RCC 7860 (cell line): ENCODE data around the gene CARMIL1.
A peak's percentile ranks its signal among the peaks of the same experiment; 100 is the strongest.
"Not testable (repeated sequence)": the region's sequence is repeated elsewhere in the genome, so short reads cannot be mapped to it uniquely, and the experiment has no call there.

Experiments
- DNase-seq: peaks from one replicate; pipeline ENCODE4 v3.0.0-alpha.2; 2015; ENCODE audit warnings: low spot score
- FAIRE-seq: peaks from 2 replicates; lab custom pipeline; 2012; peaks lifted over from hg19 to GRCh38; lab: Jason Lieb, UNC

CARMIL1 gene

GRCh38 chr6:25365154-25365553 lies 86.0 kb downstream of the CARMIL1 start:
- DNase-seq (no peak), FAIRE-seq (no peak)

DNA sequence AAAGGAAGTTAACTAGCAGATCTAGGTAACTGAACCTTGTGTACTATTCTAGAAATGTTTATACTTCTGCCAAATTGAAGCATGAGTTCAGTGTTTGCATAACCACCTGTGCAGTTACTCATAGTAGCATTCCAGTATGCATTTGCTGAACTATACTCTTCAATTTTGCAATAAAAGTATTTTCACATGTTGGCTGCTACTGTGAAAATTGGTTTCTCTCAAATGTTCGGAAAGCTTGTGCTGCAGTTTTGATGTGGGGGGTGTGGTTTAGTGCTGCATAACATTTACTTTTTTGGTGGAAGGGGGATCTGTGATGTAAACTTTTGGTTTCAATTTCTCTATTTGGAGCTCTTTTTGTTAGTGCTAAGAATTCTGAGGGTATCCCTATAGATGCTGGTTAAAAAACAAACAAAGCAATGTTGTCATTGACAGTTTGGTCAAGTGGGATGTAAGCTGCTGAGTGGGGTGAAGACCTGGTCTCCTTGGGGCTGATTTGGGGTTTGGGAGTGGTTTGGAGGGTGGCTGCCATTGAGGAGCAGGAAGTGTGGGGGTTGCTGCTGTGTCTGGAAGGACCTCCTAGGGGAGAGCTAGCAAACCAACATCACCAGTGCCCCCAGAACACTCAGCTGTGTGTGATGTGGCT lies 87.8 kb downstream of the CARMIL1 start:
- DNase-seq (no peak), FAIRE-seq (no peak)

- no peak for FAIRE-seq
- no peak for DNase-seq
These were observed 89.9 kb downstream of the CARMIL1 start for GRCh38 chr6:25369036-25369432.

DNA sequence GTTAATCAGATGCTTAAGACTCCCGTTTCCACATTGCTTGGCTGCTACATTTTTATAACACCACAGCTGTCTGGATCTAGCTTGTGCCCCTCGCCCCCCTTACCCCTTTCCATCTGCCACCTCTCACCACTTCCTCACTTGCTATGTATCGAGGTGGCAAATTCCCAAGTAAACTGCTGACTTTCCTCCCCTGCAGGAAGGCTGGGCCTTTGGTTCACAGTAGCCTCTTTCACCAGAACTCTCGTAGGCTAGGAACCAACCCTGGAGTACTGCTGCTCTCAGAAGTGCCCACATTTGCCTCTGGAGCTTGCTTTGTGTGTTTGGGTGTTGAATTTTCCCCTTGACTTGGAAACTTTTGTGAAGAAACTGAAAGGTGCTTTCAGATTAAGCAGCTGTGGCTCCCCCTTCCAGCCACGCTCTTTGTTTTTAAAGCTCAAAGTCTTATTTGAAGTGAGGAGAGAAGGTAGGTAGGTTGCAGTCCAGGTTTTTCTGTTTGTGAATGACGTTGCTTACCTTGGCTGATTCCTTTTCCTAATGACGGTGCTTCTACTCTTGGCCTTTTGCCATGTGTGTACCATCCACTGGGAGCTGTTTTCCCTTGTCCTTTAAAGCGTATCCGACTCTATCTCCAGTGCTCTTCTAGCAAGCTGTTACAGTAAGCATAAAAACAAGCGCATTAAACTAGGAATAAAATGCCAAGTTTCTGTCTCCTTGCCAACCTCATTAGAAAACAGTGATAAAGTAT lies 90.4 kb downstream of the CARMIL1 start:
- no peak for FAIRE-seq
- no peak for DNase-seq

GRCh38 chr6:25370178-25371036 lies 91.2 kb downstream of the CARMIL1 start:
- DNase-seq, result no peak
- no peak for FAIRE-seq

DNA sequence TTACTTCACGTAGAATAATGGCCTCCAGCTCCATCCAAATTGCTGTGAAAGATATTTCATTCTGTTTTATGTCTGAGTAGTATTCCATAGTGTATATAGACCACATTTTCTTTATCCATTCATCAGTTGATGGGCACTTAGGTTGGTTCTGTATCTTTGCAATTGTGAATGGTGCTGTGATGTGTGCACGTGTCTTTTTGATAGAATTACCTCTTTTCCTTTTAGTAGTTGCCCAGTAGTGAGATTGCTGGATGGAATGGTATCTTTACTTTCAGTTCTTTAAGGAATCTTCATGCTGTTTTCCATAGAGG lies 91.8 kb downstream of the CARMIL1 start:
- DNase-seq (no peak), FAIRE-seq (no peak)

- FAIRE-seq (no peak), DNase-seq (no peak)
These were observed 96.0 kb downstream of the CARMIL1 start for GRCh38 chr6:25375125-25375524.

DNA sequence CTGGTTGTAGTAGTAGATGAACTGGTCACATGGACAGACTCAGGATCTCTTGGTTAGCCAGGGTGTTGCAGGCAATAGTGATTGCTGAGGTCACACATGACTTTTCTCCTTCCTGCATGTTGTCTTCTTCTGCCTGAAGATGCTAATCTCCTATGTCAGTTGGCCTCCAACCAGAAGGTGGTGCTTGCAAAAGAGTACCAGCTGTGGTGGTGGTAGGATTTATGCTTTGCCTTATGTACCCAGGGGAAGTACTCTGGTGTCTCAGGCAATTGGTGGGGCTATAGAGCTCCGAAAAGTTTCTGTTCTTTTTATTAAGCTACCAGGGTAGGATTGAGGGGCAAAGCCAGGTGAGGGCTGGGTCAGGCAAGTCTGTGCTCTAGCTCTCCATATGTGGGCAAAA lies 98.5 kb downstream of the CARMIL1 start:
- no peak for FAIRE-seq

GRCh38 chr6:25381077-25381476 lies 101.9 kb downstream of the CARMIL1 start:
- FAIRE-seq (no peak), DNase-seq (no peak)

More for the DNA sequence above, 98.5 kb downstream of the CARMIL1 start:
- DNase-seq, result no peak

DNA sequence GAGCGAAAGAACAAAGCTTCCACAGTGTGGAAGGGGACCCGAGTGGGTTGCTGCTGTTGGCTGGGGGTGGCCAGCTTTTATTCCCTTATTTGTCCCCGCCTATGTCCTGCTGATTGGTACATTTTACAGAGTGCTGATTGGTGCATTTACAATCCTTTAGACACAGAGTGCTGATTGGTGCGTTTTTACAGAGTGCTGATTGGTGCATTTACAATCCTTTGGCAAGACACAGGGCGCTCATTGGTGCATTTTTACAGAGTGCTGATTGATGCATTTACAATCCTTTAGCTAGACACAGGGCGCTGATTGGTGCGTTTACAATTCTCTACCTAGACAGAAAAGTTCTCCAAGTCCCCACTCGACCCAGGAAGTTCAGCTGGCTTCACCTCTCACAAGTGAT lies 103.3 kb downstream of the CARMIL1 start:
- not testable (repeated sequence) for FAIRE-seq, DNase-seq

DNA sequence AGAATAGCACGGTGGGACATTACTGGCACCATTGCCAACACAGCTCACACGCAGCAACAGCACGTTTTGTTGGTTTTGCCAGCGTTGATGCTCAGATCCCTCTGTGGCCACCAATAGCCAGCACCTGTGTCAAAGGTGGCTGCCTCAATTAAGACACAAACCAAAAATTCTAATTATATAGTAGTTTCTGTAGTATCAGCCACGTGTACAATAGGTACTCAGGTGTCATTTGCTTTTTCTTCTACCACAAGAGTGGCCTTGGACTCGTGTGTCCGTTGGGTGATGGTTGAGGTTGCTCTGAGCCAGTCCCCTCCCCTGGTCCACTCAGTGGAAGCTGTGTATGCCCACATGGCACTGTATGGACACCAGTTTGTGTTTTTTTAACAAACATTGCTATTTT lies 105.1 kb downstream of the CARMIL1 start:
- FAIRE-seq, result no peak
- no peak for DNase-seq

DNA sequence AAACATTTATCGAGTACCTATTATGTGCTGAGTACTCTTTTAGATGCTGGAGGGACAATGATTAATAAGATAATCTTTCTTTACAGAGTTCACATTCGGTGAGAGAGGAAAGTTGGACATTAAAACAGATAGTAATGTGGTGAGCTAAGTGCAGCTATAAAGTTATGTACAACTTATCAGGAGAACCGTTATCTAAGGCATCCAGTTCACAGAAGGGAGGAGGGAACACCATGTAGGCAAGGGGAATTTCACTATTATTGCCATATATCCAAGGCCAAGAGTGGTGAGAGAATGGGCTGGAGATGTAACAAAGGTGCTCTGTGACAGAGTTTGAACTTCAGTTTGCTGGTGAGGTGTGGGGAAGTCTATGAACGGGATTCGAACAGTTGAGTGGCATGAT lies 105.8 kb downstream of the CARMIL1 start:
- FAIRE-seq, result no peak
- DNase-seq, result no peak

DNA sequence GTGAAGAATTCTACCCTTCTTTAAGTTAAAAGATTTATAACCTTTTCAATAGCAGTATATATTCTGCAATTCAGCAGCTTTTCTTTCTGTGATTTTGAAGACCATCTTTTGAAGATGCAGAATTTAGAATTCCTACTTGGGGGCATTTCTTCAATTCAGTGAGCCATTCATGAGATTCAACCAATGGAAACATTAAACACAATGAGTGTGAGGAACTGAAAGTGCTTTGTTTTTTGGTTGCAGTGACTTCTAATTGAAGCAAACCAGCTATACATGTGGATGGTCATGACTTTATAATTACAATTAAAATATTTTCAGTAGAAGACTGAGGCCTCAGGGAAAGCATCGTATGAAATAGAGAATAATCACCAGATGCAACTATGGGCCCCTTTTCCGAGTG lies 108.3 kb downstream of the CARMIL1 start:
- DNase-seq, result no peak

DNA sequence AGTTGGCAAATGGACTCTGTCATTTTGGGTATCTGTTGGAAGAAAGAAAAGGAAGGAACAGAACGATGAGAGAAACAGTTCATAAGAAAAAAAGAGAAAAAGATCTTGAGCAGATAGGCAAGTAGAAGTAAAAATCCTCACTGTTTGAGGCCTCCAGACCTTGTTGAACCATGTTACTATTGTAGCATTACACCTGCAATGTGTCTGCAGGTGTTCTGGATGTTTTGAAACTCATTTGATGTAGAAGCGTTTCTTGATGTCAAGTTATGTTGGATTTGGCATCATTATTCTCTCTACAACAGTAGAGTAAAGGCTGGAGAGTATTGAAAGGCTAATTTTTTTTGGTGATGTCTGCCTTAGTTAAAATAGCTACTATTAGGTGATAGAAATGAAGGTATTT lies 108.7 kb downstream of the CARMIL1 start:
- FAIRE-seq (no peak), DNase-seq (no peak)

More for the DNA sequence above, 108.3 kb downstream of the CARMIL1 start:
- FAIRE-seq, result no peak

GRCh38 chr6:25388776-25389175 lies 109.6 kb downstream of the CARMIL1 start:
- no peak for FAIRE-seq

DNA sequence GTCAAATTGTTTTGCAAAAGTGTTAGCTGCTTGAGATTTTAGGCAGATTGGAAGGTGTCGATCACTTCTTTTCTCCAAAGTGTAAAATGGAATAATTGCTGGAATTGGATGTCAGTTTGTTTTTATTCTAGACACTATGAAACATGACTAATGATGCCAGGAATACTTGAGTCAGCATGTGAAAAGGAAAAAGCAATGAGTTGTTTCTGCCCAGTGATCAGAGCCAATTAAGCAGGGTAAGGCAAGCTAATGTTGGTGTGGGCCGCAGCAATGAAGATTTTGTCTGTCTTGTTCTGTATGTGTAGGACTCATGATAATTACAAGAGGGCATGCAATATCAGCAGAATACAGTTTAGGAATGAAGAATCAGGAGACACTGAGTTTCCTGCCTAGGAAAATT lies 110.3 kb downstream of the CARMIL1 start:
- FAIRE-seq (peak; percentile 49), DNase-seq (peak; percentile 13)

More at GRCh38 chr6:25388776-25389175, 109.6 kb downstream of the CARMIL1 start:
- no peak for DNase-seq

DNA sequence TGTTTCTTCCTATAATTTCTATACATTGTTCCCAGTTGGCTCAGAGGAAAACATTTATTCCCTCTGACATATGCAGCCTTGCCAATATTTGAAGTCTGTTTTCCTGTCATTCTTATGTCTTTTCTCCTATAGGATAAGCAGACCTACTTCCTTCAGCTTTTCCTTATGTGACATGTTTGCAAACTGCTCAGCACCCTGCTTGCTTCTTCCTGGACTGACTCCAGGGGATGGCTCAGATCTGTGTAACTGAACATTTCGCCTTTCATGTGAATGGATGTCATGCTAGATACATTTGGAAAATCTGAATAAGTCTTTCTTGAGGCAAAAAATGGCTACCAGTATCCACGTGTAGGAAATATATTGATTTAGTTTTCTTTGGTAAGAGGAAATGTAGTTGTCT lies 113.2 kb downstream of the CARMIL1 start:
- FAIRE-seq (no peak), DNase-seq (no peak)

GRCh38 chr6:25395731-25396130 lies 116.6 kb downstream of the CARMIL1 start:
- FAIRE-seq, result no peak
- DNase-seq, result no peak

- no peak for DNase-seq
- FAIRE-seq, result no peak
These were observed 118.2 kb downstream of the CARMIL1 start for GRCh38 chr6:25397406-25397805.

DNA sequence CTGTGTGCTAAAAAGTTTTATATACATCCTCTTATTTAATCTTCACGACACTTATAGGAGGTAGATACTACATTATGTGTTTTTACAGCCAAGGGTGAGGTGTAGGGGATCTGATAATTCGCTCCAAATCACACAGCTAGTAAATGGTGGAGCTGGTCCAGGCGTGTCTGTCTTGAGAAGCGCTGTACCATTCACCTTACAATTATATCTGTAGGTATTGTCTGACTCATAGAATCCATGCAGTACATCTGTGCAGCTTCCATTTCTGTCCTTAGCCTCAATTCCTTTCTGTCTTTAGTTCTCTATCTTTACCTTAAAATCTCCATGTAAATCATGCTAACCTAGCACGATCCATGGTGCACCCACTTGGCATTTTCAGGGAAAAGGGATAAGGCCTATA lies 120.7 kb downstream of the CARMIL1 start:
- no peak for FAIRE-seq
- DNase-seq, result no peak

DNA sequence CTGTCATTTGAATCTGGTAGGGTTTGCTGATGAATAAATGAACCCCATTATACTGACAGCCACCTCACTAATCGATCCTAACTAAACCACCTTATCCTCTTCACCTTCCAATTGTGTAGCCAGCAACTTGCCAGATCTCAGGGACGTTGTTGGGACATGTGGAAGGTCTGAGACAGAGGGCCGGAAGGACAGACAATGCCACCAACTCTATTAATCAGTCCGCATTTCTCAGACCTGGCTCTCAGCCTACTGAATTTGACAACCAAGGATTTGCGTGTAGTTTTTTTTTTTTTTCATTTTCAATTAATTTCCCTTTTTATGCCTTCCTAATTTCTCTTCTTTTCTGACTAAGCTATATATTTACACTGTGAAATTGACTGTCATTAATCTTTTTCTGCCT lies 122.5 kb downstream of the CARMIL1 start:
- DNase-seq (no peak), FAIRE-seq (no peak)

DNA sequence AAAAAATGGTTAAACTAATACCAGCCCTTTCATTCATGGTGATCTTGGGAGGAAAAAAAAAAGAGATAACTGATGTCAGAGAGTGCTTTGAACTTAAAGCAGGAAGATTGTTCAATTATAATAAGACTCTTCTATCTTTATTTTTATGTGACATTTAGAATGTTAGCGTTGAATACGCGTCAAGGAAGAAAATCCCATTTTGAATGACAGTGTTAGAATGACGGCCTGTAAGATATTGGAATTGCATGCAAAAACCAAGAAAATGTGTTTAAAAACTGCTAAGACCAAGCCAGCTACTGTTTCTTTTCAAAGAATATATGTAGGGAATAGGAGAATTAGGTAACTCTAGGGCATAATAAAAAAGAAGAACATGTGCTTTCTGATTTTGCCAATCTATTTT lies 123.0 kb downstream of the CARMIL1 start:
- FAIRE-seq (no peak), DNase-seq (no peak)
